Kidney tubule cell (primary cell): ENCODE results near the gene PDE6A.

ENCODE experiments used
- DNase-seq: peaks from one replicate; pipeline ENCODE4 v3.0.0-alpha.2; 2018; ENCODE audit warnings: low spot score

PDE6A gene

DNA sequence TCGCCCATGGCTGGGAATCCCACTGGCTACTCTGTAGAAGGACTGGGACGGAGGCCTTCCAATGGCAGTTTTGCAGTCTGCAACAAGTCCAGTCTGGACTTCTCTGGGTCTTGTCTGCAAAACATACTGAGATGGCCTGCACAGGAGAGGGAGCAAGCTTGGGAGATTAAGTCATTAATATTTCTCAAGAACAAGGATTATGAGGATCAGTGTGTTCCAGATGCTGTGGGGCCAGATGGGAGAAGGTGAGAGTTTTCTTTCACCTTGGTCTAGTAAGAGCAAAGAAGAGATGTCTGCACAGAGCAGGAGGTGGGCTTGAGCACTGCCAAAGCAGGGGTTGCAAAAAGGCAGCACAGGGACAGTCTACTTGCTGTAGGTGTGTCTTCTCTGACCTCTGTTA lies at the start of gene PDE6A:
Gene PDE6A (minus strand): TSS at position 128 of the 400 bp plus-strand sequence. CDS start 120 bp downstream, at position 8.
- DNase-seq = no peak

DNA sequence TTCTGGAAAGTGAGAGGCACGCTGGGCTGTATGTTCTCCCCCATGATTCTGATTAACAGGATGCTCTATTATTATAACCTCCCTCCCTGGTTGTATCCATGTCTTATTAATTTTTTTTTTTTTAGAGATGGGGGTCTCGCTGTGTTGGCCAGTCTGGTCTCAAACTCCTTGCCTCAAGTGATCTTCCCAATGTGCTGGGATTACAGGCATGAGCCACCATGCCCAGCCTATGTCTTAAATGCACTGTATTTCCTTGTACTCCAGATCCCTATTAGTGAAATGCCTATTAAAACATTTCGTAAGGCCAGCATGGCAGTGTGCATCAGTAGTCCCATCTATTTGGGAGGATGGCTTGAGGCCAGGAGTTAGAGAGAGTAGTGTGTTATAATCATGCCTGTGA lies 48.9 kb upstream of the PDE6A start:
- DNase-seq = no peak

DNA sequence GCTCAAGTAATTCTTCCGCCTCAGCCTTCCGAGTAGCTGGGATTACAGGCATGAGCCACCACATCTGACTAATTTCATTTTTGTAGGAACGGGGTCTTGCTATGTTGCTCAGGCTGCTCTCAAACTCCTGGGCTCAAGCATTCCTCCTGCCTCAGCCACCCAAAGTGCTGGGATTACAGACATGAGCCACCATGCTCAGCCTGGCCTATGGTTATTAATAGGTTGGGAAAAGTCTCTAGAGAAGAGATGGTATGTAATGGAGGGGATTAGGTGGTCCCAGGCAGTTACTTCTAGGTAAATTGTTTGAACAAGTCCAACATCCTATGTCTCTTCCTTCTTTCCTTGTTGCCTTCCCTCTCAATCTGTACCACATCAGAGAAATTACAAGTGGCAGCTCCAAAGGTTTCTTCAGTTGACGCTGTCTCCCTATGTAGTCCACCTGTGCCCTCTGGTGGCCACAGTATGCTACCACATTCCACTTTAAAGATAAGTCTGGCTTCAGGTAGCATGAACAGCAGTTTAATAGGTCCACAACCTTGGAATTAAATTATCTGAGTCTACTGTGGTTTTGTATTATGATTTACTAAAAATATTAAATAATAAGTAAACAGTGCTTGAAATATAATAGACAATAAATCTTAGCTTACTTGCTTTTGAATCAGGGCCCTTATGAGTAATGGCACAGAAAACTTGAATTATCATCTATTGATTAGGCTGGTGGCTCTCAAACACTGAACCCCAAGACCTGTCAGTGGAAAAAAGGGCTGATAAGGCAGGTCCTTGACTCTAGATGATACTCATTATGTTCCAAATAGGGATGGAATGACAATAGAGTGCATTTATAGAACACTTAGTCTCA lies 46.2 kb upstream of the PDE6A start:
- DNase-seq = peak; percentile 81

DNA sequence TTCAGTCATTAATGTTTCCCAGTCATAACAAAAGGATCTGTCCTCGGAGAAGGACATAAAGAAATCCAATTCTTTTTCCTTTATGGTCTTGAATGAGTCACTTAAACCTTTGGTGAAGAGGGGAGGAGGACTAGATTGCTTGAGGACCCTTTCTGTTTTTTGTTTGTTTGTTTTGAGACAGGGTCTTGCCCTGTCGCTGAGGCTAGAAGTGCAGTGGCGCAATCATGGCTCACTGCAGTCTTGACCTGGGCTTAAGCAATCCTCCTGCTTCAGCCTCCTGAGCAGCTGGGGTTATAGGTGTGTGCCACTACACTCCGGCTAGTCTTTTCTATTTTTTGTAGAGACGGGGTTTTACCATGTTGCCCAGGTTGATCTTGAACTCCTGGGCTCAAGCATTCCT lies 43.5 kb upstream of the PDE6A start:
- no peak for DNase-seq

DNA sequence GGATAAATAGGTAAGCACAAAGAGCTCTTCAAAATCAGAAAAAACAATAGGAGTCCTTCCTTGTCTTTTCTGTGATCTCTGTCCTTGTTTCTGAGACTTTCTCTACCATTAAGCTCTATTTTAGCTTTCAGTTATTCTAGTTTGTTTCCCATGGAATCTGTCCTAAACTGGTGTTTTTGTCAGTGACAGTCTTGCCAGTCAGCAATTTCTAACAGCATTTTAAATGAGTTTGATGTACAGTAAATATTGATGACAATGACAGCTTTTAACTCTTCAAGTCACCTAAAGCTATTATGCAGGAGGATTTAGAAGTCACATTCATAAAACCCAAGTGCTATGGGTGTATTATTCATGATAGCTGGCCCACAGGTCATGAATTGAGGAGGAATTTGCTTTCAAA lies 37.9 kb upstream of the PDE6A start:
- DNase-seq = no peak

DNA sequence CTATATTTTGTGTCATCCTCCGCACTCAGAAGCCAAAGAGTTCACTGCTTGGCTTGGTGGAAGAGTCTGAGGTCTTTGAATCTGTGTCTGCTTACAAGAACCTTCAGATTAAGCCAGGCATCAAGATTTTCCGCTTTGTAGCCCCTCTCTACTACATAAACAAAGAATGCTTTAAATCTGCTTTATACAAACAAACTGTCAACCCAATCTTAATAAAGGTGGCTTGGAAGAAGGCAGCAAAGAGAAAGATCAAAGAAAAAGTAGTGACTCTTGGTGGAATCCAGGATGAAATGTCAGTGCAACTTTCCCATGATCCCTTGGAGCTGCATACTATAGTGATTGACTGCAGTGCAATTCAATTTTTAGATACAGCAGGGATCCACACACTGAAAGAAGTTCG lies 36.6 kb upstream of the PDE6A start:
- DNase-seq = no peak

DNA sequence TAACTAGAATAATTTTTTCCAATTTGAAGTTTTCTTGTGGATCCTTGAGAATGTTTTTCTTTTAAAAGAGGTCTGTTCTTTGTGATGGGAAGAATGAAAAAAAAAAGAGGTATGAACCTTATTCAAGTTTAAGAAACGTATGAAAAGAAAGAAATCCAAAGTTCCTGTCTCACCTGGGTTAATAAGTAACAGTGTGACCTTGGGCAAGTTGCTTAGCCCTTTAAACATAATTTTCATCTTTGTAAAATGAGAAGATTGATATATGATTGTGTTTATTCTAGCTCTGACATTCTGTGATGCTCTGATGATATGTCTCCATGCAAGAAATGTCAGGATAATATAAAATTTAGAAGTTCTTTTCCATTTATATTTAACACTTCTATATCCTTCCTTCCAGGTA lies 35.3 kb upstream of the PDE6A start:
- no peak for DNase-seq

DNA sequence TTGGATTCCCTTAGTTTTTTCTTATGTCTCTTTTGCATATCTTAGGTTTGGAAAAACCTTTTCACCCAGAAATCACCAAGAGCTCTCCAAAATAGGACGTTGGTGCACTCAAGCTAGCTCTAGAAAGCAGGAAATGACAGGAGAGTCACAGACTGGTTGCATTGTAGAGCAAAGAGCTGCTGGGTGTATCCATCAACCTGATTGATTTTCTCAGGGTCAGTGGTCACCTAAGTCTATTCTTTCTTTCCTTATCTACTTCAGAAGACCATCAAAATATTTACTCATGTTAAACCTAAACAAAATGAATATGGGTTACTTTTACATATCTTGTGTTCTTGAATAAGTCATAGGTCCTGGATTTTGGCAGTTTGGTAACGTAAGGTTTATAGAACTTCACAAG lies 30.8 kb upstream of the PDE6A start:
- no peak for DNase-seq

DNA sequence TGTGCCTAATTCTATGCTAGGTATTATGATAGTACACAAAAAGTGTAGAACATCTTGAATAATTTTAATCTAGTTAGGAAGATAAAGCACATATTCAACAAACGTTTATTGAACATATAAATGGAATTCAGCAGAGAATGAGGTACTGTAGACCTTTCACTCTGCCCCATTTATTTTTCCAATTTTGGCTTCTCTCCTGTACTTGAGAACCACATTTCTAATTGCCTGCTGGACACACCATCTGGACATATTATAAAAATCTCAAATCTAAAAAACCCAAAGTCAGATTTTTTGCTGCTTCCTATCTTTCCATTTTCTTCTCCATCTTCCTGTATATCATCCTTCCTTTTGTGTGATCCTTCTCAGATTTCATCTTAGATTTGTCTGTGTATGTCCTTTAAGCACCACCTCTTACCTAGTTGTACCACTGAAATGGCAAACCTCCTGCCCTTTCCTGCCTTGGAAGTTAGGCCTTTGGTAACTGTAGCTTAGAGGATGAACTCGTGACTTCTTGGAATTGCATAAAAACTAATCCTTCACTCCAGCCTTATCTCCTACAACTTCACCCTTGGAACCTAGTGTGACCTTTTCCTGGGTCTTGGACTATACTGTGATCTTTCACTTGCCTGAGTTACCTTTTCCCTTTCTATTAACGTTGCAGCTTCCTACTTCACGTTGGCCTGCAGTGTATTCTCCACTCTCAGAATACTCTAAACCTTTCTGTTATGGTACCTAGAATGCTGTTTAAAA lies 24.8 kb upstream of the PDE6A start:
- no peak for DNase-seq

DNA sequence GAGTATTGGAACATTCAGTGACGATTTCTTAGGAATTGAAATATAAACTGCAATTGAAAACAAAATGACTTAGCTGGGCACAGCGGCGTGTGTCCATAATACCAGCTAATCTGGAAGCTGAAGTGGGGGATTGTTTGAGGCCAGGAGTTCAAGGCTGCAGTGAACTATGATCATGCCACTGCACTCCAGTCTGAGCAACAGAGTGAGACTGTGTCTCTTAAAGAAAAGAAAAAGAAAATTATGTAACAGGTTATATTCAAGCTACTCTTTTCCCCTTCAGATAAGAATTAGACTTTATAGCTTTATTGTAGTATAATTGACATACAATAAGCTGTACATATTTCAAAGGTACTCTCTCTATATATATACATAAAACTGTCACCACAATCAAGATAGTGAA lies 22.4 kb upstream of the PDE6A start:
- no peak for DNase-seq

DNA sequence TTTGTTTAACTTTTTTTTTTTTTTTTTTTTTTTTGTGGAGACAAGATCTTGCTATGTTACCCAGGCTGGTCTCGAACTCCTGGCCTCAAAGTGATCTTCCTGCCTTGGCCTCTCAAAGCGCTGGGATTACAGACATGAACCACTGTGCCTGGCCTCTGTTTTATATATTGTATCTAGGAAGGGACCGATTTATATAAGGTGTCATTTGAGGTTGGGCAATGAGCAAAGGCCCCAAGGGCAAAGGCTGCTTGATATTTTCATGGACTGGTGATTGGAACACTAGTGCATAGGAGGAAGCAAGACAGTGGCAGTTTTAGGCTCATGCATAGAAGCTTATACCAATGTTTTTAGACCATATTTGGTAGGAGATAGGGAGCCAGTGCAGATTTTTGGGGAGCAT lies 19.1 kb upstream of the PDE6A start:
- DNase-seq = no peak

DNA sequence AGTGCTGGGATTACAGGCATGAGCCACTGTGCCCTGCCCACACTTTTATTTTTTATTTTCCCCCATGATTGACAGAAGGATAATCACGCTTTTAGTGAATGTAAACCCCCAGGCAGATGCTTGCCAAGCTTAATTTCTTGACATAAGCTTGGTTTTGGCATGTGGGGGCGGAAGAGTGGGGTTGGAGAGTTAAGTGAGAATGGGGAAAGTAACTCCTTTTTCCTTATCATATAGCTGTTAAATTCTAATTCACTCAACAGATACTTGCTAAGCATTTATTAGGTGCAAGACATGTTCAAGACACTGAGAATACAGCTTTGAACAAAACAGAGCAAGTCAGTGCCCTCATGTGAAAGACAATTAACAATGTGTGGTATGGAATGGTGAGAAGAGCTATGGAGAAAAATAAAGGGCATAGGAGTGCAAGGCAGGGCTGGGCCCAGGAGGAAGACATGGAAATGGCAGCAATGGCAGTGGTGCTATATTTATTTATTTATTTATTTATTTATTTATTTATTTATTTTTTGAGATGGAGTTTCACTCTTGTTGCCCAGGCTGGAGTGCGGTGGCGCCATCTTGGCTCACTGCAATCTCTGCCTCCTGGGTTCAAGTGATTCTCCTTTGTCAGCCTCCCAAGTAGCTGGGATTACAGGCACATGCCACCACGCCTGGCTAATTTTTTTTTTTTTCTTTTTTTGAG lies 18.2 kb upstream of the PDE6A start:
- no peak for DNase-seq

DNA sequence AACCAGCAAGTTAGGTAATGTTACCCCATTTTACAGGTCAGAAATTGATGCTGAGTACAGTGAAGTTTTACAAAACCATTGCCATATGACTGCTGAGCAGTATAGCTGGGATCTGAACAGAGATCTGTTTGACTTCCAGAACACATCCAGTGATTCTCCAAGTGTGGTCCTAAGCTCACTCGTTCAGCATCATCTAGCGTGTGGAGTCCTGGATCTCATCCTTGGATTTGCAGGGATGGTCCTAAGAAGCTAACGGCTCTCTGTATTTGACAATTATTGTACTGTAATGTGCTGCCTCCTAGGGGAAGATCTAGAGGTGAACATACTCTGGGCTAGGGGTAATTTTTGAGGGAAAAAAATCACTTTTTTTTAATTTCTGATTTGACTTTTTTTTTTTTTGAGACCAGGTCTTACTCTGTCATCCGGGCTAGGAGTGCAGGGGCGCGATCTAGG lies 17.4 kb upstream of the PDE6A start:
- DNase-seq = peak; percentile 57

DNA sequence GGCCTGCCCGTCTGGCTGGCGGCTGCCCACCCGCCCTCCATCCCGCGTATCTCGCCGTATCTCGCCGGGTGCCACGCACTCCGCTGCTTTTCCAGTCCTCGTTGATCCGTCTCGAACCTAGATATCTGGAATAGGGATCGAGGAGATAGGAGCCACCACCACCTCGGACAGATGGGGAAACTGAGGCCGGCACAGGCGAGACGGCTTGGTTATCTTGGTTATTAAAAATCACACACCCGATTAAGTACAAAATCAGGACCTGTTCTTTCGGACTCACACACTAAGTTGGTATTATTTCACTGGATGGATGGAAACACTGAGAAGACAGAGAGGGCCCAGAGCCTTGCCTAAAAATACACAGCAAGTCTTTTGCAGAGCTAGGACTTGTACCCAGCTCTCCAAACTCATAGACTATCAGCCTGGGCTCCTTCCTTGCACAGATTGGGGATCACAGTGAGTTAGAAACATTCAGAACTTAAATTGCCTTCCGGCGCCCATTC lies 16.6 kb upstream of the PDE6A start:
- DNase-seq = no peak

DNA sequence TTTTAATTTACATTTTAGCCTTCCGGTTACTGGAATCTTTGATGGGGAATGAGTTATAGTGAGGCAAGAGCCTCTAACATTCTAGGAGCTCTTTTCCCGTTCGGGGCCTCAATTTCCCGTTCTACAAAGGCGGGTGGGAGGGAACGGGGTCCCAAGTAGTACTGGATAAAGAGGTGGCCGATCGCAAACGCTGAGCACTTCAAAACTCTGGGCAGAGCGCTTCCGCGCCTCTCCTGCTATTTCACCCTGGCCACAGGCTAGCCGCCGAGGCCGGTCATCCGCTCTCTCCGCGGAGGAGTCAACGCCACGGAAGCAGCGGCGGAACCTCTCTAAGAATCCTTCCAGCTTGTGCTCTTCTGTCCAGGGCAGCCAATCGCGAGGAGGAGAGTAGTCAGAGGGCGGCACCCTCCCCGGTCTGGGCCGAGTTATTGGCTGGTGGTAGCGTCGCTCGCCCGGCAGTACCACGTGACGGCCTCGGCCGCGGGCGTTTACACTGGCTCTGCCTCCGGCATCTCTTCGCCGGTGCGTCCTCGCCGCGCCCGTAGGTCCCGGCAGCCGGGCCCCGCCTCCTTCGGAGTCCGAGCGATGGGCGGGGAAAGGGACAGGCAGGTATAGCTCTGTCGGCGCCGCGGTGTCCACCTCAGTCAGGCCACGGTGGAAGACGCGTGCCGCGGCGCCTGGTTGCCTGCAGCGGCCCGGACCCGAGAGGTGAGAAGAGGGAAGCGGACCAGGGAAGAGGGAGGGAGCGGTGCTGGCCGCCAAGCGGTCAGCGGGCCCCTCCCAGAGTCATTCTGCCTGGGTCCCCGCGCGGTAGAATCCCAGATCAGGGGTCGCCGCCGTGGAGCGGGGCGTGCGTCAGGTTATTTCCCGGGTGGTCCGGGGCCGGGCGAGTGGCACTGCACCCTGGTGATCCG lies 15.9 kb upstream of the PDE6A start, which contains the start of gene SLC26A2:
Gene SLC26A2 (plus strand): TSS at position 487 of the 914 bp plus-strand sequence. CDS start 16,895 bp downstream, outside the sequence.
- peak; percentile 99 for DNase-seq

DNA sequence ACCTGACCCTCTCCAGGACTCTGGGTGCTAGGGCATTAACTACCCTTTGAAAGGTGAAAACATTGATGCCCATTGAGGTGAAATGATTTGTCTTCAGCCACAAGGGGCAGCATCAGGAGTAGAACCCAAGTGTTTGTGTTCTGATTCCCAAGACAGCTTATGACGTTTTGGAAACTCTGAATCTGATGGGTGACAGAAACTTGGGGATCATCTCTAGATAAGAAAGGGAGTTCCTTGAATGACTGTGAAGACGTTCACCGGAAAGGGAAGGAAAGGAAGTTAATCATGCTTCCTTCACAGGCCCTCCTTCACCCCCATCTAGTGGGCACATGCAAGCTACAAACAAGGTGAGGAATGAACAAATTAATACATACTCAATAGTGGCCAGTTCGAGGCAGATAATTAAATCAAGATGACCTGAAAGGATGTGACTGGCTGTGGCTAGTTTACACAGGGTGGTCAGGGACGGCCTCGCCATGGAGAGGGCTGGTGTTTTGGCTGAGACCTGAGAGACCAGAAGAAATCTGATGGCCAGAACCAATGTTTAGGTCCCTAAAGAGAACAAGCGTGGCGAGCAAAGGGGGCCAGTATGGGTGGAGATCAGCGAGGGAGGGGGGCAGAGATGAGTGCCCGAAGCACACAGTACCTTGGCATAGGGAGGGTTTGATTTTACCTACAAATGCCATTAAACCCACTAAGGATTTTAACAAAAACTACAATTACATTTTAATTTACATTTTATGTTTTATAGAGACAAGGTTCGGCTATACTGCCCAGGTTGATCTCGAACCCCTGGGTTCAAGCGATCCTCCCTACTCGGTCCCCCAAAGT lies 15.0 kb upstream of the PDE6A start:
- DNase-seq = peak; percentile 83

DNA sequence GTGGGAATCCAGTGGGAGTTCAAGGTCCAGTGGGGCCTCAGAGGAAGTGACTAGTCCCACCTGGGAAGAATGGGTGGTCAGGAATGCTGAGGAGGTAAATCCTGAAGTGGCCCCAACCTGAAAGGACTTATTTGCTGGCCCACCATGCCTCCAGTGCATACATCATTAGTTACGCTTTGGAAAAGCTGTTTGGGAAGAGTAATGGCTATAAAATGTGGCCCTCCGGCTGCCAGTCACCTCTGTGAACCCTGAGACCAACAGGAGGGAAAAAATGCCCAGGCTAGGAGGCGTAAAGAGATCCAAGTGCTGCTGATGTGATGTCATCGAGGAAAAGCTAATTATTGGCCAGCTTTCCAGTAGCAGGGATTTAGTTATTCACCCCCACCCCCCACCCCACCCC lies 13.3 kb upstream of the PDE6A start:
- peak; percentile 99 for DNase-seq

DNA sequence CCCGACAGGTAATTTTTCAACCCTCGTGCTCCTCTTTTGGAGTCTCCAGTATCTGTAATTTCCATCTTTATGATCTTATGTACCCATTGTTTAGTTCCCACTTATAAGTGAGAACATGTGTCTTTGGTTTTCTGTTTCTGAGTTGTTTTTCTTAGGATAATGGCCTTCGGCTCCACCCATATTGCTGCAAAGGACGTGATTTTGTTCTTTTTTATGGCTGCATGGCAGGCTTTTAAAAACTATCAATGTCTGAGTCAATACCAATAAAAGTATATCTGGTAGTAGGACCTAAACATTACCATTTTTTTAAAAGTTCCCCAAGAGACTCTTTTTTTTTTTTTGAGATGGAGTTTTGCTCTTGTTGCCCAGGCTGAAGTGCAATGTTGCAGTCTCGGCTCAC lies 12.1 kb upstream of the PDE6A start:
- DNase-seq = no peak

DNA sequence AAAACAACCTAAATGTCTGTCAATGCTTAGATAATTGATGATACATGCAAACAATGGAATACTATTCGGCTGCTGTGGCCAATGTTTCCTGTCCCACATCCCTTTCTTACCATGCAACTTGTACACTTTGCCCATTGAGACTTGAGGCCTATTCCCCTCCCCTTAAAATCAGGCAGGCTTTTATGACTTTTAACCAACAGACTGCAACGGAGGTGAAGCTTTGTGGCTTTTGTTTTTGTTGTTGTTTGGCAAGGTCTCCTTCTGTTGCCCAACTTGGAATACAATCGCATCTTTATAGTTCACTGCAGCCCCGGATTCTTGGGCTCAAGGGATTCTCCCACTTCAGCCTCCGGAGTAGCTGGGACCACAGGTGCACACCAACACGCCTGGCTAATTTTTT lies 10.2 kb upstream of the PDE6A start:
- DNase-seq = no peak

DNA sequence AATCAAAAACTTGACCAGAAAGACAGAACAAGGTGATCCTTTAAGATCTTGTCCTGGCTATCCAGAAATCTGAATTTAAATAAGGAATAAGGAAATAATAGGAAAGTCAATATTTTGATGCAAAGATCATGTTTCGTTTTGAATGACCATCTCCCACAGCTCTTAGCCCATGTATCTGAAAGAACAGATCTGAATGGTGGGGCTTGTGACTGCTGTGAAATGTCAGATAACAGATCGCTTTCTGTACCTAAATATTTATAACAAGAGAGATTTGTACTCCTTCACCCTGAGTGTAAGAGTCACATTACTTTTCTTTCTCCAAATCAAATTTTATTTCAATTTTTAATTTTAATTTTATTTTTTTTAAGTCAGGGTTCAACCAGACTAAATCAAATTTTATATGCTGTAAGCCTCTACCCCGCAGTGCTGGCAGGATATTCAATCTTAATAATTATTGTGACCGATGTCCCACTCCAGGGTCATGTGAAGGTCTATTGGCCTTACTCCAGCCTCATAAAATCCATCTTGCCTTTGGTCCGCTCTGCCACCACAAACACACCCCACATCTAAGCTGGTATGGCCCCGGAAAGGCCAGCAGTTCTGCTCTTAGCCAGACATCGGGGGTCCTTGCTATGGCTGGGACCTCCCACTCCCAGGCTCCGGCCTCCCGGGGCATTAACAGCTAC lies 9.0 kb upstream of the PDE6A start:
- DNase-seq = no peak
